ENCODE data around the gene TMEM87A.

DNA sequence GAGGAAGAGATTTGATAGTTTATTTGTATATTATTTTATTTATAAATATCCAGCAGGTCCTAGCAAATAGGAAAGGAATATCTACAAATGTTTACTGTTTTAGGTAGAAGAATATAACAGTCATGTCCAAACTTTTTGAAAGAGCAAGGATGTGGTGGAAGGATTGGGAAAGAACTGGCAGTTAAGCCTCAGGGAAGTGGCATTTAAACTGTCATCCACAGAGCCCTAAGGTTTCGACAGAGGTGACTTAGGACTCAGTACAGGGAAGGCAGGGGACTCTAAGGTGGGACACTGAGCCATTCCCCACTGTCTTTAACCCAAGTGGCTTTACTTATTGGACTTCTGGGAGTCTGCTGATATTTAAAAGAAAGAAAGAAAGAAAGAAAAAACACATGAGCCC is 11.8 kb upstream of the TMEM87A start:
- no peak for TF ChIP-seq KDM5A (IDR thresholded peaks at IDR 0.05)
- TF ChIP-seq POLR2A (IDR thresholded peaks at IDR 0.05; ENCODE audit: low read length) = no peak

Measured in A549 (cell line).